ENCODE results near the gene SMARCA4.

The SMARCA4 gene

GRCh38 chr19:11017275-11018035 is 56.6 kb downstream of the SMARCA4 start:
- no peak for DNase-seq

- DNase-seq: no peak
These were observed 57.3 kb downstream of the SMARCA4 start for GRCh38 chr19:11018179-11018578.

GRCh38 chr19:11018763-11019162 is 57.9 kb downstream of the SMARCA4 start:
- no peak for DNase-seq

DNA sequence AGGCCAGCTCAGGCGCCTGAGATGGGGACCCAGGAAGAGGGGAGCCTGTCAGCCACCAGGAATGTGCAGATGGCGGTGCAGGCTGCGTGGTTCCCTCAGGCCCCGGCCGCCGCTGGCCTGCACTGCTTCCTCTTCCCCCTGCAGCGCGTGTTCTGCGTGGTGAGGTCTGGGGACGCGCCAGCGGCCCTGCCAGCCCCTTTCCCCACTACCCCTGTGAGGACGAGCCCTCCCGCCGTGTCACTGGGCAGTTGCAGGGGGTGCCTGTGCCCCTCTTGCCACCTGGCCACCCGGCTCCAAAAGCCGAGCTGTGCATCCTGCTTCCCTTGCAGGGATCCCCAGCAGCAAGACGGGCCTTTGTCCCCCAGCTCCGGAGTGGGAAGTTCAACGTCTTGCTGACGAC is 58.4 kb downstream of the SMARCA4 start:
- no peak for DNase-seq

DNA sequence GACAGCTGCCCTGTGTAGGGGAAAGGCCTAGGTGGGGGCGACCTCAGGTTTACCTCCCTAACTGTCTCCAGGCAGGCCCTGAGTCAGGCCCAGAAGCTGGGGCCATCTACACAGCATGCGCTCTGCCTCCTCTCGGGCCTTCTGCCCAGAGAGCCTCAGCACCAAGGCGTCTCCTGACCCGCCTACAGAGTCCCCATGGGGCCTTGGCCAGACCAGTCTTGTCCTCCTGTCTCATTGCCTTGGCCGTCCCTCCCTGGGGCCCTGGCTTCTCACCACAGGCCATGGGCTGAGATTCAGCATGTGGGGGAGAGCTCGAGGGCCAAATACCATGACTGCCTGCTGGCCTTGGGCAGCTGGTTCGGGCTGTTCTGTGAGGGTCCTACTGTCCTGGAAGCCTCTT is 59.0 kb downstream of the SMARCA4 start:
- no peak for DNase-seq

DNA sequence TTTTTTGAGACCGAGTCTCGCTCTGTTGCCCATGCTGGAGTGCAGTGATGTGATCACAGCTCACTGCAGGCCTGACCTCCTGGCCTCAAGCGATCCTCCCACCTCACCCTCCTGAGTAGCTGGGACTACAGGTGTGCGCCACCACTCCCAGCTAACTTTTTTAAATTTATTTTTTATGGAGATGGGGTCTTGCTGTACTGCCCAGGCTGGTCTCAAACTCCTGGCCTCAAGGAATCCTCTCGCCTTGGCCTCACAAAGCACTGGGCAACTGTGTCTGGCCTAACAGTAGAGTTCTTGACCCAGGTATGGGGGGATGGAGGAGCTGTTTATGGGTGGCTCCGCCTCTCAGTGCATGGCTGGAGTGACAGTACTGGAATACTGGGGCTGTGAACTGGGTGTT is 59.6 kb downstream of the SMARCA4 start:
- DNase-seq: no peak

- no peak for DNase-seq
These were observed 60.3 kb downstream of the SMARCA4 start for GRCh38 chr19:11020982-11021759.

- no peak for DNase-seq
These were observed 60.9 kb downstream of the SMARCA4 start for GRCh38 chr19:11021760-11022144.

DNA sequence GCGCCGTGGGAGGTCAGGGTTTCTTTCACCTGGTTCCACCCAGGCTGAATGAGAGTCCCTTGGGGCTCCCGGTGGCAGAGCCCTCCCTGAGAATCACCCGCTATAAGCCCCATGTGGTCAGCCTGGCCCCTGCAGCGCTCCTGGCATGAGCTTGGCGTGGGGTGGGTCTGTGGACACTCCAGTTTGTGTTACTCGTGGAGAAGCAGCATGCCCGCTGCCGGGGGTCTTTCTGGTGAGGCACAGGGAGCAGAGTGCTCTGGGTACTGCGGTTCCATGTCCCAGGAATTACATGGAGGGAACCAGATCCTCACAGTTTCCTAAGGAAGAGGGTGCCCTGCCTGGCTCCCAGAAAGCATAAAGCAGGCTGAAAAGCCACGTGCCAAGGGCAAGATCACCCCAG is 62.2 kb downstream of the SMARCA4 start:
- DNase-seq: no peak

DNA sequence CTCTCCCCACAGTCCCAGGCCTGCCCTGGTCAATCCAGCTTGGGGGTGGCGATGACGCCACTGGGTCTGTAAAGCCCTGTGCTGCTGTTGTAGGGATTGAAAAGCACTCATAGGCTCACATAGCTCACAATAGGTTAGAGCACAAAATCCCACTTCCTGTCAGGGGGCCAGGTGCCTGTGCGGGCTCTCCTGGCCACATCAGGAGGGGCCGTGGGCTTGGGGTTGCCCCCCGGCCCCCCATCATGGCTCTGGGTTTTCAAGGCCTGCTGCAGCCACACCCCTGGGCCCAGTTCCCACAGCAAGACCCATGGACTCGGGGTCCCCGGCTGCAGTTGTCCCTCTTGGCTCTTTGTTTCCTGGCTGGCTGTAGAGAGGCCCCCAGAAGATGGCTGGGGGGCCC is 62.9 kb downstream of the SMARCA4 start:
- DNase-seq: no peak

- no peak for DNase-seq
These were observed 63.4 kb downstream of the SMARCA4 start for GRCh38 chr19:11024259-11024658.

DNA sequence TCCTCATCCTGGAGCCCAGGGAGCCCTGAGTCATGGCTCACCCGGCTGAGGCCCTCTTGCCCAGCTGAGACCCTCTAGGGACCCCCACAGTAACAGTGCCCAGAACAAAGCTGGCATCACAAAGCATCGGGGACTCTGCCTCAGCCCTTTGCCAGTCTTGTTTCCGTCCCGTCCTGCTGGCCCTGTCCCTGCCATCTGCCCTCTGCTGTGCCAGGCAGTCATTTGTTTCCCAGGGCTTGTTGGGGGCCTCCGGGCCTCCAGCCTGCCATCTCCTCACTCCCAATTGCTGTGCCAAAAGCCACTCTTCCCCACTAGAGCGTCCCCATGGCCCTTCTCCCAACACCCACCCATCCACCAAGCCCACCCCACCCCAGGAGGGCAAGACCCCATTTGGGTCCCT is 64.2 kb downstream of the SMARCA4 start:
- no peak for DNase-seq

- DNase-seq: no peak
These were observed 64.6 kb downstream of the SMARCA4 start for GRCh38 chr19:11025445-11025844.

DNA sequence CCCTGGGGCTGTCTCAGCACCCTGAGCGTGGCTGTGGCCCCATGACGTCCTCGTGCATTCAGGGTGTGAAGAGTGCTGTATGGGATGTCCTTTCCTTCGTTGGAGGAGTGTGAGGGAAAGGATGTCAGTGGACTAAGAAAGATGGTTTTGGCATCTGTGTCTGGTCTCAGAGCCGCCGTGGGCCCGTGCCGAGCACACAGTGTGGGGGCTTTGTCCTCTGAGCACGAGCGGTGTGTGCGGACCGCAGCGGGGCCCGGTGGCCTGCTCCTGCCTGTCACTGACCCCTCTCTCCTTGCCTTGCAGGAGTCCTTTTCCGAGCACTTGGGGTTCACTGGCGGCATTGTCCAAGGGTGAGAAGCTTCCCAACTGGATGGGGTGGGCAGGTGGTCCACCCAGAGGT is 65.2 kb downstream of the SMARCA4 start:
- no peak for DNase-seq

DNA sequence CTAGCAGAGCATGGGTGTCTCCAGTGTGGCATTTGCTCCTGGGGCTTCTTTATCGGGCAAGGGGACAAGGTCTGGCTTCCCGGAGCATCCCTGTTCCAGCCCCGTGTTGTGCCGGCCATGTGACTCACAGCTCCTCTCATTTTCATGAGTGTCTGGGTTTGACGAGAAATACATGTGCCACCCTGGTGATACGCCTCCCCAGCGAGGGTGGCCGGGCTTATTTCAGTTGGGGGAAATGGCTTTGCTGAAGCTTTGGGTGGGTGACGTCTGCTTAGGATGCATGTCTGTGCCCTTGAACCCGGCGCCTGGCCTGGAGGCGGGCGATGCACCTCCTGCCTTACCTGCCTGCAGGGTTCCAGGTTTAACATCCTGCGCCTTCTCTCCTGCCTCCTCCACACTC is 66.6 kb downstream of the SMARCA4 start:
- DNase-seq: no peak

GRCh38 chr19:11028146-11028545 is 67.3 kb downstream of the SMARCA4 start:
- DNase-seq: no peak

DNA sequence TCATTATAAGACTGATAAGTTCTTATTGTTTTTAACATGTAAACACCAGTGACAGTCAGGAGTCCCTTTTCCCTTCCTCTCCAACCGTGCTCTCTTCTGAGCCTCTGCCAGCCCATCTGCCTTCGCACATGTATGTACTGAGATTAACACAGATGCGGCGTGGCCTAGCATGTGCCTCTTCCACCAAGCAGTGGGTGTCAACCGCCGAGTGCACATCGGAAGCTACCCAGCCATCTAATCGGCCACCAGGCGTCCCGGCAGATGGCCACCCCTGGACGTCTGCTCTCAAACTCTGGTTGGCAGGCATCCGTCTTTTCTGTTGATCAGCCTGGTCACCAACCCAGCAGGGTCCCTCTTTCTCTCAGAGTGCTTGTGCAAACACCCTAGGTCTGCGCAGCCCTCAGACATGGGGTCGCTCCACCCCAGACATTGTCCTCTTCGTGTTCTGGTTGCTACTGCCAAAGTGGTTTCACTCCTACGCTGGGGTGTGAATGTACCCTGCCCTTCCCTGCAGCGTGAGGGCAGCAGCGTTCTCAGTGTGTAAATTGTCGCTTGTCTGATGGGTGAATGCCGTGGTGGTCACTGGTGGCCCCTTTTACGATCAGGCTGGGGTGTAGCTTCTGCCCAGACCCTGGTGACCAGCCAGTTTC is 70.7 kb downstream of the SMARCA4 start:
- no peak for DNase-seq

- DNase-seq: no peak
These were observed 72.4 kb downstream of the SMARCA4 start for GRCh38 chr19:11033251-11033650.

DNA sequence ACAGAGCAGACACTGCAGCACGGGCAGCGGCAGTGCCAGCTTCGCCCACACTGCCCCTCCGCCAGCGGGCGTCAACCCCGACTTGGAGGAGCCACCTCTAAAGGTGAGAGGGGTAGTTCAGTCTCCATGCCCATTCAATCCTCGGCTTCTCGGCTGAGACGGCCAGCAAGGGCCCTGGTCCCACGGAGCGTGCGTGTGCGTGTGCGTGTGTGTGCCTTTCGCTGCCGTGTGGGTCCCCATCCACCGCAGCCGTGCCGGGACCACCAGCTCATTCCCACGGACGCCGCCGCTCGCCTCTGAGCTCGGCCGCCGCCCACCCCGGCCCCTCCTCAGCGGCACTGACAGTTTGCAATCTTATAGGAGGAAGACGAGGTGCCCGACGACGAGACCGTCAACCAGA is 72.9 kb downstream of the SMARCA4 start:
- DNase-seq: no peak

DNA sequence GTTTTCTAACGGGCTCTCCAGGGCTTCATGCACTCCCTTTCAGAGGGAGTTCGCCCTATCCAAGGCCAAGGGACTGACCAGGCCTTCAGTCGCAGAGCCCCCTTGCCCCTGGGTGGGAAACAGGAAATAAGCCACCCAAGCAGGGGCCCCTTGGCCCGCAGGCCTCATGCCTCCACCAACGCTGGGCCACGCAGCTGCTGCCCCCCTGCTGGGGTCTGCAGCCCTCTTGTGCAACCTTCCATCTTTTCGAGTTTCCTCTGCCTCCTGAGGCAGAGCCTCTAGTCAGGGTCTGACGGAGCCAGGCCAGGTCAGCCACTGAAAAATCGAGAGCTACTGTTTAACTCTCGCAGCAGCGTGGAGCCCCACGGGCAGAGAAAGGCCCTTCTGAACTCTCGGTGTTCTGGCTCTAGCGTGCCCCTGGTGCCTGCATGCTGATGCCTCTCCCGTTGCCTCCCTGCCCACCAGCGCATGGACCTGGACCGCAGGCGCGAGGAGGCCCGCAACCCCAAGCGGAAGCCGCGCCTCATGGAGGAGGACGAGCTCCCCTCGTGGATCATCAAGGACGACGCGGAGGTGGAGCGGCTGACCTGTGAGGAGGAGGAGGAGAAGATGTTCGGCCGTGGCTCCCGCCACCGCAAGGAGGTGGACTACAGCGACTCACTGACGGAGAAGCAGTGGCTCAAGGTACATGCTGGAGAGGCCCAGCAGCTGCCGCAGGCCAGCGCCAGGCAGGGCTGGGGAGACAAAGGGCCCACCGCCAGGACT is 73.8 kb downstream of the SMARCA4 start:
- no peak for DNase-seq

- peak; percentile 66 for DNase-seq
These were observed 74.9 kb downstream of the SMARCA4 start for GRCh38 chr19:11035441-11036377.

DNA sequence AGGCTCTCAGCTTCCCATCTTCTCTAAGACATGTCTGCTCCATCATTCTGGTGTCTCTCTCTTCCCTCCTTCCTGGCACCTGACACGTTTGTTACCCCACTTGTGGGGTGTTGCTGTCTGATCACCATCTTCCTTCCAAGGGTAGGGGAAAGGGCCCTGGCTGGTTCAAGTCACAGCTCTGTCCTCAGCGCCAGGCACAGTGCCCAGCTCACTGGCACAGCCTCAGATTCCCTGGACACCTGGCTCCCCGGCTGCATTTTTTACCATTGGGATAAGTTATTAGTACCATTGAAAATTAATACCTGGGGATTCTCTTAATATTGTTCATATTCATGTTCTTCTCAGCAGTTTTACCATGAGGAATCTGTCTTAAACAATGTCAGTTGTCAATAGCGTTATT is 77.7 kb downstream of the SMARCA4 start:
- DNase-seq: no peak

All from effector CD8-positive, alpha-beta T cell (primary cell).